PC-3 (cell line): Measurements from ENCODE around the gene NES. TPM values are rescaled to one million over a fixed set of nuclear protein-coding genes. Genes with fewer than 3 reads are reported as not detected.

Experiments
- ATAC-seq: fragments of 200-7000 bp; cut with Tn5 transposase; 2 replicates; pipeline ENCODE4 v1.9.1; 2020; ENCODE audit warnings: mild to moderate bottlenecking, moderate library complexity
- BruUV-seq: library from RNA; stranded (reverse); fragments of 400-500 nt; replicated peaks from 2 replicates; lab custom pipeline; 2021; lab: Mats Ljungman, UMichigan
- CTCF ChIA-PET: fragments of 300-600 bp; sonication (Branson Sonifier 250); formaldehyde crosslinking; loops from one replicate; lab custom pipeline; 2022; ENCODE audit warnings: antibody characterized with exemption; lab: Charles Lee
- POLR2A ChIA-PET: fragments of 300-600 bp; sonication (Branson Sonifier 250); formaldehyde crosslinking; loops from one replicate; lab custom pipeline; 2022; ENCODE audit warnings: antibody characterized with exemption; ENCODE audit not compliant: unreplicated experiment; lab: Charles Lee
- DNase-seq: peaks from one replicate; pipeline ENCODE4 v3.0.0-alpha.2; 2015
- H2AFZ ChIP-seq: fragments of 300-600 bp; sonication (generic); 2 replicates; pipeline ENCODE4 v1.6.0; 2016; ENCODE audit warnings: antibody characterized with exemption, low read length
- H3F3A ChIP-seq: fragments of 300-600 bp; sonication (generic); one replicate; pipeline ENCODE4 v1.6.0; 2017; ENCODE audit warnings: antibody characterized with exemption, low read length, control low read depth, mild to moderate bottlenecking; ENCODE audit not compliant: unreplicated experiment
- H3K27ac ChIP-seq: fragments of 300-600 bp; sonication (generic); 2 replicates; pipeline ENCODE4 v1.5.1; 2016; ENCODE audit warnings: mild to moderate bottlenecking, low read length
- H3K27me3 ChIP-seq: fragments of 300-600 bp; sonication (generic); 2 replicates; pipeline ENCODE4 v1.6.1; 2016; ENCODE audit warnings: low read length, mixed read lengths
- H3K36me3 ChIP-seq: fragments of 300-600 bp; sonication (generic); 2 replicates; pipeline ENCODE4 v1.6.1; 2016; ENCODE audit warnings: low read depth, mixed run types, low read length, mixed read lengths
- H3K4me1 ChIP-seq: fragments of 300-600 bp; sonication (generic); 2 replicates; pipeline ENCODE4 v1.5.1; 2016; ENCODE audit warnings: low read length; ENCODE audit not compliant: insufficient read depth
- H3K4me2 ChIP-seq: fragments of 300-600 bp; sonication (generic); 2 replicates; pipeline ENCODE4 v1.6.0; 2016; ENCODE audit warnings: low read length
- H3K4me3 ChIP-seq: fragments of 300-600 bp; sonication (generic); 2 replicates; pipeline ENCODE4 v1.5.1; 2016; ENCODE audit warnings: mild to moderate bottlenecking, low read length, mixed read lengths
- H3K79me2 ChIP-seq: fragments of 300-600 bp; sonication (generic); 2 replicates; pipeline ENCODE4 v1.6.1; 2017; ENCODE audit warnings: low read length, mixed read lengths
- H3K9ac ChIP-seq: fragments of 300-600 bp; sonication (generic); 2 replicates; pipeline ENCODE4 v1.6.0; 2016; ENCODE audit warnings: mild to moderate bottlenecking, low read length
- H3K9me2 ChIP-seq: fragments of 300-600 bp; sonication (generic); replicated peaks from 2 replicates; pipeline ENCODE4 v1.6.1; 2016; ENCODE audit warnings: mixed run types, low read length, mixed read lengths
- H3K9me3 ChIP-seq: fragments of 300-600 bp; sonication (generic); 2 replicates; pipeline ENCODE4 v1.6.1; 2016; ENCODE audit warnings: low read length, mixed read lengths
- H4K20me1 ChIP-seq: fragments of 300-600 bp; sonication (generic); 2 replicates; pipeline ENCODE4 v1.6.1; 2016; ENCODE audit warnings: low read length, mixed read lengths
- CTCF ChIP-seq: fragments of 300-600 bp; sonication (generic); conservative IDR thresholded peaks from 2 replicates; pipeline ENCODE4 v1.5.1; 2017; ENCODE audit warnings: antibody characterized with exemption, low read depth, mild to moderate bottlenecking, low read length
- EZH2 ChIP-seq: fragments of 300-600 bp; sonication (generic); IDR thresholded peaks from one replicate; pipeline ENCODE4 v1.6.1; 2017; ENCODE audit warnings: antibody characterized with exemption, mild to moderate bottlenecking, low read length; ENCODE audit not compliant: unreplicated experiment
- EZH2phosphoT487 ChIP-seq: fragments of 300-600 bp; sonication (generic); IDR thresholded peaks from 2 replicates; pipeline ENCODE4 v1.6.1; 2018; ENCODE audit warnings: mild to moderate bottlenecking, antibody characterized with exemption, low read length, borderline replicate concordance
- intact Hi-C: fragments of 100-400 bp; cut with micrococcal nuclease; formaldehyde crosslinking; loops from 2 replicates; pipeline ENCODE4 v1.9.0; 2023
- total RNA-seq: library from RNA; depleted of rRNA; stranded (reverse); fragments of >200 nt; gene quantifications from 2 replicates; pipeline ENCODE4 v1.2.3, GENCODE V29; 2014

Gene NES
- total RNA-seq, 1 experiment from 2014 or later, result 58.2 TPM

GRCh38 chr1:156707417-156708217 lies 30.4 kb upstream of the NES start:
- no peak overlapping the region for H3K9ac ChIP-seq
- no peak overlapping the region for H2AFZ ChIP-seq
- peaks cover 58% of the 10 kb centered on the region for H3K4me1 ChIP-seq
- H3K79me2 ChIP-seq, result peaks cover 17% of the 10 kb centered on the region
- no peak overlapping the region for H3K4me2 ChIP-seq
- CTCF ChIA-PET, result interaction anchor here (1.0 to 3.7 kb wide), 2 partner anchors 17 to 29 kb away, joined by 3 to 84 read pairs; no protein-coding TSS in a partner anchor
- no peaks in the 10 kb centered on the region for H3K27me3 ChIP-seq
- intact Hi-C loops, result no loop called here
- no peaks in the 10 kb centered on the region for H3K9me2 ChIP-seq
- no peak overlapping the region for H3K4me3 ChIP-seq
- BruUV-seq, result no TSS peak
- TF ChIP-seq CTCF, result no peak
- no peaks in the 10 kb centered on the region for H4K20me1 ChIP-seq
- H3K9me3 ChIP-seq, result no peaks in the 10 kb centered on the region
- DNase-seq, result no peak
- H3K36me3 ChIP-seq, result no peaks in the 10 kb centered on the region
- no peak overlapping the region for H3K27ac ChIP-seq
- POLR2A ChIA-PET, result interaction anchor here (0.6 to 0.7 kb wide), 2 partner anchors 21 to 33 kb away, joined by 4 to 5 read pairs; partner anchors contain the start of genes ISG20L2, METTL25B and MRPL24
- no peaks in the 10 kb centered on the region for H3F3A ChIP-seq
- no peak for ATAC-seq

- Histone ChIP-seq H3K9ac (peak overlapping the region; percentile 4; the same call in 1 of the 2 replicates), H3K4me2 (peak overlapping the region; percentile 98)
- intact Hi-C loops, result no loop called here
These were observed 29.6 kb upstream of the NES start for GRCh38 chr1:156706657-156707416.

More at GRCh38 chr1:156706657-156707416, 29.6 kb upstream of the NES start:
- Histone ChIP-seq H3K27me3 (no peaks in the 10 kb centered on the region), H3K9me2 (no peaks in the 10 kb centered on the region), H3F3A (no peaks in the 10 kb centered on the region), H3K4me1 (peaks cover 58% of the 10 kb centered on the region), H3K79me2 (peaks cover 17% of the 10 kb centered on the region), H3K36me3 (no peaks in the 10 kb centered on the region), H3K27ac (no peak overlapping the region), H3K9me3 (no peaks in the 10 kb centered on the region), H3K4me3 (peak overlapping the region; percentile 71), H2AFZ (peak overlapping the region; percentile 83), H4K20me1 (no peaks in the 10 kb centered on the region)
- ChIA-PET POLR2A (interaction anchor here (0.5 to 0.6 kb wide), 3 partner anchors 15 to 34 kb away, joined by 3 to 7 read pairs (median 5); partner anchors contain the start of gene MRPL24), CTCF (interaction anchor here (1.0 to 3.7 kb wide), 4 partner anchors 17 to 29 kb away, joined by 3 to 84 read pairs (median 5); no protein-coding TSS in a partner anchor)
- ATAC-seq (peak; percentile 1), DNase-seq (peak; percentile 29)
- TF ChIP-seq EZH2phosphoT487 (no peak), CTCF (no peak), EZH2 (no peak)
- no TSS peak for BruUV-seq
